ENCODE results near the gene KRT81.

DNA sequence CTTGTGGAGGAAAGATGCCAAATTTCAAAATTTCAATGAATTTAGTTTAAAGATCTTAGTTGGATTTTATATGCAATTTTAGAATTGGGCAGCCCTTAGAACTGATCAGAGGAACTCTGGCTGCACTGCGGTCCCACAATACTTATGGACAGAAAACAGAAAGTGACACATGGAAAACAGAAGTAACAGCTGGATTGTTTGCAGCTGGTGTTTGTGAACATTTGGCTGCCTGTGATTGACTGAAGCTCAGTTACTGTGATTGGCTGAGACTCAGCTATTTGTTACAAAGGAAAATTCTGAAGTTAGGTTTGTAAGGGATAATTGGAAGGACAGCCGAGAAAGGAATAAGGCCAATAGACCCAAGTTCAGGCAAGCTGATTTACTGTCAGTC lies 26.9 kb downstream of the KRT81 start:
- TF ChIP-seq, protein P1, sequence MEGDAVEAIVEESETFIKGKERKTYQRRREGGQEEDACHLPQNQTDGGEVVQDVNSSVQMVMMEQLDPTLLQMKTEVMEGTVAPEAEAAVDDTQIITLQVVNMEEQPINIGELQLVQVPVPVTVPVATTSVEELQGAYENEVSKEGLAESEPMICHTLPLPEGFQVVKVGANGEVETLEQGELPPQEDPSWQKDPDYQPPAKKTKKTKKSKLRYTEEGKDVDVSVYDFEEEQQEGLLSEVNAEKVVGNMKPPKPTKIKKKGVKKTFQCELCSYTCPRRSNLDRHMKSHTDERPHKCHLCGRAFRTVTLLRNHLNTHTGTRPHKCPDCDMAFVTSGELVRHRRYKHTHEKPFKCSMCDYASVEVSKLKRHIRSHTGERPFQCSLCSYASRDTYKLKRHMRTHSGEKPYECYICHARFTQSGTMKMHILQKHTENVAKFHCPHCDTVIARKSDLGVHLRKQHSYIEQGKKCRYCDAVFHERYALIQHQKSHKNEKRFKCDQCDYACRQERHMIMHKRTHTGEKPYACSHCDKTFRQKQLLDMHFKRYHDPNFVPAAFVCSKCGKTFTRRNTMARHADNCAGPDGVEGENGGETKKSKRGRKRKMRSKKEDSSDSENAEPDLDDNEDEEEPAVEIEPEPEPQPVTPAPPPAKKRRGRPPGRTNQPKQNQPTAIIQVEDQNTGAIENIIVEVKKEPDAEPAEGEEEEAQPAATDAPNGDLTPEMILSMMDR (IDR thresholded peaks at IDR 0.05): no peak
- TF ChIP-seq POLR2AphosphoS5 (IDR thresholded peaks at IDR 0.05): no peak
- no peak for TF ChIP-seq POLR2A (IDR thresholded peaks at IDR 0.05)

Measured in breast epithelium (tissue), 3 donors.